Measurements from ENCODE around the gene HSPA12B. TPM values are rescaled to one million over a fixed set of nuclear protein-coding genes. Genes with fewer than 3 reads are reported as not detected.
A peak's percentile ranks its signal among the peaks of the same experiment; 100 is the strongest.

HSPA12B gene
- total and polyA plus RNA-seq, 2 of the 13 experiments (the other 11 are each of a cell fraction or from before 2014, with no cell fraction given): 0.01 TPM; not detected in 1

DNA sequence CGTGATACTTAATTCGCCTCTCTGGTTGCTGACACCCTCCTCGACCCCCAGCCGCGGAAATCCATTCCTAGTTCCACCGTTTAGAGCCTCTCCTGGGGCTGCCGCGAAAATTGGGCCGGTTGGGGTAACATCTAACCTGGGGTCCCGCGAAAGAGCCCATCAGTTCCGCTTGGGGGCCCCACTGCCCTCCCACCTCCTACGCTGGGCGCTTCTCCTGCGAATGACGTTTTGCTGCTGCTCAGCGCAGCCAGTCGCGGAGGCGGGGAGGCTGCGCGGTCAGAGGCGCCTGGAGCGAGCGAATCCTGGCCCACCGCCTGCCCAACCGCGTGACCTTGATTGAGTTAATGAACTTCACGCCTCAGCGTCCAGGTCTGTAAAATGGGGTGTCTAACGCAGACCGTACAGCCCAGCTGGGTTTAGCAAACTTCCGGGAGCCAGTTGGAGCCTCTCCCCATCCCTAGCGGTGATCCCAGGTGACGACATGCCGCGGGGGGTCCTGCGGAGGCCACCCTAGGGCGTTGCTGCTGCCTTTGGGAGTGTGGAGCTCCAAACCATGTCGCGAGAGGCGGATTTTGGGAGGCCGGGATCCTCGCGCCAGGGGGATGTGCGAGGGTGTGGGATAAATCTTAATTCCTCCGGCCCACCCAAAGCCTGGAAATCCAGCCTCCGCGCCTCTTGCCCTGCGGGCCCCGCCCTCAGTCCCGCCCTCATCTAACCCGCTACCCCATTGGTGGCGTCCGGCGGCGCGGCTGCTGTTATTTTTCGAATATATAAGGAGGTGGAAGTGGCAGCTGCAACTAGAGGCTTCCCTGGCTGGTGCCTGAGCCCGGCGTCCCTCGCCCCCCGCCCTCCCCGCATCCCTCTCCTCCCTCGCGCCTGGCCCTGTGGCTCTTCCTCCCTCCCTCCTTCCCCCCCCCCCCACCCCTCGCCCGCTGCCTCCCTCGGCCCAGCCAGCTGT is 63.3 kb downstream of the HSPA12B start, which contains the start of gene CDC25B (continued):
- peak; percentile 59 for TF ChIP-seq ZNF362 (CRISPR knock-in tag; IDR thresholded peaks at IDR 0.05; ENCODE audit: borderline replicate concordance)
- no peak for TF ChIP-seq HMG20A (CRISPR knock-in tag; IDR thresholded peaks at IDR 0.05; ENCODE audit: borderline replicate concordance)
- peak; percentile 77 for TF ChIP-seq ELF1 (CRISPR knock-in tag; IDR thresholded peaks at IDR 0.05)
- TF ChIP-seq REPIN1 (CRISPR knock-in tag; IDR thresholded peaks at IDR 0.05; ENCODE audit: borderline replicate concordance, low read depth): peak; percentile 12; the same call in 1 of the 2 replicates
- TF ChIP-seq TOPORS (CRISPR knock-in tag; IDR thresholded peaks at IDR 0.05): no peak
- peak; percentile 51 for TF ChIP-seq SP2 (CRISPR knock-in tag; IDR thresholded peaks at IDR 0.05)
- TF ChIP-seq CCAR2 (optimal IDR thresholded peaks at IDR 0.05; ENCODE audit: low read depth, low read length): no peak
- peak; percentile 9; the same call in 1 of the 2 replicates for TF ChIP-seq SOX13 (IDR thresholded peaks at IDR 0.05)
- no peak for TF ChIP-seq SOX13 (CRISPR knock-in tag; conservative IDR thresholded peaks at IDR 0.05 in 1 of 2, IDR thresholded peaks at IDR 0.05 in 1 of 2)
- peak; percentile 92; the same call in 1 of the 2 replicates for TF ChIP-seq GTF3A (CRISPR knock-in tag; conservative IDR thresholded peaks at IDR 0.05)
- TF ChIP-seq, protein P1, sequence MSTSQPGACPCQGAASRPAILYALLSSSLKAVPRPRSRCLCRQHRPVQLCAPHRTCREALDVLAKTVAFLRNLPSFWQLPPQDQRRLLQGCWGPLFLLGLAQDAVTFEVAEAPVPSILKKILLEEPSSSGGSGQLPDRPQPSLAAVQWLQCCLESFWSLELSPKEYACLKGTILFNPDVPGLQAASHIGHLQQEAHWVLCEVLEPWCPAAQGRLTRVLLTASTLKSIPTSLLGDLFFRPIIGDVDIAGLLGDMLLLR (CRISPR knock-in tag; IDR thresholded peaks at IDR 0.05): 0 out of 2 replicates have a peak, but pooled peaks have one; percentile 33
- peak; percentile 66 for TF ChIP-seq ZNF331 (CRISPR knock-in tag; IDR thresholded peaks at IDR 0.05)
- TF ChIP-seq ZNF232 (CRISPR knock-in tag; IDR thresholded peaks at IDR 0.05; ENCODE audit: borderline replicate concordance): peak; percentile 56; the same call in 1 of the 2 replicates
- 0 out of 2 replicates have a peak, but pooled peaks have one; percentile 28 for TF ChIP-seq PAWR (CRISPR knock-in tag; IDR thresholded peaks at IDR 0.05; ENCODE audit: borderline replicate concordance)
- no peak for TF ChIP-seq TCF7L2 (IDR thresholded peaks at IDR 0.05; ENCODE audit: low read depth, low read length)
- TF ChIP-seq MED13 (CRISPR knock-in tag; IDR thresholded peaks at IDR 0.05): peak; percentile 19; the same call in 1 of the 2 replicates
- TF ChIP-seq IRX3 (CRISPR knock-in tag; IDR thresholded peaks at IDR 0.05; ENCODE audit: borderline replicate concordance, low read depth): no peak
- peak; percentile 87 for TF ChIP-seq XRCC5 (optimal IDR thresholded peaks at IDR 0.05; ENCODE audit: low read length)
- TF ChIP-seq ZNF430 (CRISPR knock-in tag; IDR thresholded peaks at IDR 0.05): peak; percentile 42; the same call in 1 of the 2 replicates
- TF ChIP-seq ZSCAN21 (CRISPR knock-in tag; IDR thresholded peaks at IDR 0.05; ENCODE audit: borderline replicate concordance): peak; percentile 88
- TF ChIP-seq SPEN (CRISPR knock-in tag; IDR thresholded peaks at IDR 0.05; ENCODE audit: low read depth): peak; percentile 71; the same call in 1 of the 2 replicates
- peak; percentile 87 for TF ChIP-seq SIN3B (IDR thresholded peaks at IDR 0.05; ENCODE audit: low read length)
- TF ChIP-seq CEBPZ (IDR thresholded peaks at IDR 0.05; ENCODE audit: low read length): no peak
- TF ChIP-seq ZNF543 (CRISPR knock-in tag; IDR thresholded peaks at IDR 0.05): peak; percentile 91
- peak; percentile 67 for TF ChIP-seq BORCS8-MEF2B (CRISPR knock-in tag; IDR thresholded peaks at IDR 0.05)

Data from HepG2 (cell line).